ENCODE measurements around the gene ID3. TPM values are rescaled to one million over a fixed set of nuclear protein-coding genes. Genes with fewer than 3 reads are reported as not detected.

ID3 gene
- total RNA-seq, 1 experiment from 2014 or later = 10.4 TPM

GRCh38 chr1:23577056-23578004, 18.0 kb upstream of the ID3 start:
- peaks cover 55% of the 10 kb centered on the region for H3K4me1 ChIP-seq (replicated peaks; ENCODE audit: insufficient read depth)
- H3K4me2 ChIP-seq = peak overlapping the region; percentile 77
- intact Hi-C loops (cut with micrococcal nuclease; ENCODE audit: unreplicated experiment) = loop anchor here (2.0 kb wide), 2 partner anchors 15 to 19 kb away; partner anchors contain the start of gene ID3
- DNase-seq = peak in 1 of 2 experiments; percentile 84
- H3K79me2 ChIP-seq (ENCODE audit: low read depth) = no peaks in the 10 kb centered on the region
- CTCF ChIA-PET = interaction anchor here (0.5 to 1.1 kb wide), 4 partner anchors 17 to 168 kb away, joined by 3 to 5 read pairs (median 4); no protein-coding TSS in a partner anchor
- H3K36me3 ChIP-seq (ENCODE audit: low read depth) = no peaks in the 10 kb centered on the region
- TSS peak; percentile 73 for BruUV-seq (replicated peaks)
- POLR2A ChIA-PET (ENCODE audit: unreplicated experiment) = interaction anchor here (0.5 to 2.0 kb wide), 7 partner anchors 12 to 34 kb away, joined by 3 to 32 read pairs (median 8); no protein-coding TSS in a partner anchor
- H3K27ac ChIP-seq = peak overlapping the region; percentile 93
- H3K9me2 ChIP-seq (ENCODE audit: insufficient read depth) = no peaks in the 10 kb centered on the region
- no peaks in the 10 kb centered on the region for H3K27me3 ChIP-seq (ENCODE audit: insufficient read depth, low read depth)
- H4K20me1 ChIP-seq (ENCODE audit: insufficient read depth) = no peaks in the 10 kb centered on the region
- H3F3A ChIP-seq (ENCODE audit: insufficient read depth, low read depth) = peaks cover 29% of the 10 kb centered on the region
- no peak overlapping the region; the same call in 1 of the 2 replicates for H3K4me3 ChIP-seq
- peak overlapping the region; percentile 68 for H2AFZ ChIP-seq
- H3K9me3 ChIP-seq (ENCODE audit: insufficient read depth, low read depth) = no peaks in the 10 kb centered on the region
- TF ChIP-seq, protein P1, sequence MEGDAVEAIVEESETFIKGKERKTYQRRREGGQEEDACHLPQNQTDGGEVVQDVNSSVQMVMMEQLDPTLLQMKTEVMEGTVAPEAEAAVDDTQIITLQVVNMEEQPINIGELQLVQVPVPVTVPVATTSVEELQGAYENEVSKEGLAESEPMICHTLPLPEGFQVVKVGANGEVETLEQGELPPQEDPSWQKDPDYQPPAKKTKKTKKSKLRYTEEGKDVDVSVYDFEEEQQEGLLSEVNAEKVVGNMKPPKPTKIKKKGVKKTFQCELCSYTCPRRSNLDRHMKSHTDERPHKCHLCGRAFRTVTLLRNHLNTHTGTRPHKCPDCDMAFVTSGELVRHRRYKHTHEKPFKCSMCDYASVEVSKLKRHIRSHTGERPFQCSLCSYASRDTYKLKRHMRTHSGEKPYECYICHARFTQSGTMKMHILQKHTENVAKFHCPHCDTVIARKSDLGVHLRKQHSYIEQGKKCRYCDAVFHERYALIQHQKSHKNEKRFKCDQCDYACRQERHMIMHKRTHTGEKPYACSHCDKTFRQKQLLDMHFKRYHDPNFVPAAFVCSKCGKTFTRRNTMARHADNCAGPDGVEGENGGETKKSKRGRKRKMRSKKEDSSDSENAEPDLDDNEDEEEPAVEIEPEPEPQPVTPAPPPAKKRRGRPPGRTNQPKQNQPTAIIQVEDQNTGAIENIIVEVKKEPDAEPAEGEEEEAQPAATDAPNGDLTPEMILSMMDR (conservative IDR thresholded peaks at IDR 0.05) = no peak
- no peak for TF ChIP-seq EZH2 (IDR thresholded peaks at IDR 0.05; ENCODE audit: low read depth)

DNA sequence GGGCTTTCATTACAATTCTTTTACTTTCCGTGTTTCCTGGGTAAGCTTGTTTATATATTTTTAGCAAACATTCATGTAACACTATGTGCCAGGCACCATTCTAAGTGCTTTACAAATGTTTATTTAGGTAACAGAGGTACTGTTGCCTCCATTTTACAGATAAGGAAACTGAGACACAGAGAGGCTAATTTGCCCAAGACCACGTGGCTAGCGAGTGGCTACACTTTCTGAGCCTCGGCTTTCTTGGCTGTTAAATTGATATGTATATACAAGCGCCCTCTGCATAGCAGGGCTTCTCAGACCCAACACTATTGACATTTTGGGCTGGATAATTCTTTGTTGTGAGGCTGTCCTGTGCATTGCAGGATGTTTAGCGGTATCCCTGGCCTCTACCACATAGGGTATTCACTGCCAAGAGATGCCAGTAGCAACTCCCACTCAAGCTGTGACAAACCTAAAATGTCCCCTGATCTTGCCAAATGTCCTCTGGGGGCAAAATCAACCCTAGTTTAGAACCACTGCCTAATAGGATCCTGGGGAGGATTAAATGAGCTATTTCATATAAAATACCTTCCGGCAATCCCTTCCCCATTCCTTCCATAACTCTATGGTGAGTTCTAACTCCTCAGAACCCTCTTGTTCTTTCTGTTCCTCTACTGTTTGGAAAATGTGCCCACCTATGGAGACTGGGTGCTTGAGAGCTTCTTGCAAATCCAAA, 17.2 kb upstream of the ID3 start:
- H3K27ac ChIP-seq = peak overlapping the region; percentile 93
- intact Hi-C loops (cut with micrococcal nuclease; ENCODE audit: unreplicated experiment) = loop anchor here (2.0 kb wide), 2 partner anchors 16 to 18 kb away; partner anchors contain the start of gene ID3
- TF ChIP-seq EZH2 (IDR thresholded peaks at IDR 0.05; ENCODE audit: low read depth) = no peak
- TF ChIP-seq, protein P1 (conservative IDR thresholded peaks at IDR 0.05) = no peak
- H3K79me2 ChIP-seq (ENCODE audit: low read depth) = no peaks in the 10 kb centered on the region
- H3K27me3 ChIP-seq (ENCODE audit: insufficient read depth, low read depth) = no peaks in the 10 kb centered on the region
- H4K20me1 ChIP-seq (ENCODE audit: insufficient read depth) = no peaks in the 10 kb centered on the region
- ChIA-PET POLR2A (ENCODE audit: unreplicated experiment) (interaction anchor here (0.6 to 2.0 kb wide), 4 partner anchors 13 to 35 kb away, joined by 3 to 32 read pairs (median 8); no protein-coding TSS in a partner anchor), CTCF (interaction anchor here (0.5 to 1.1 kb wide), 4 partner anchors 16 to 169 kb away, joined by 3 to 5 read pairs (median 4); no protein-coding TSS in a partner anchor)
- H3K4me3 ChIP-seq = no peak overlapping the region
- peak in 1 of 2 experiments; percentile 53 for DNase-seq
- BruUV-seq (replicated peaks) = no TSS peak
- peaks cover 29% of the 10 kb centered on the region for H3F3A ChIP-seq (ENCODE audit: insufficient read depth, low read depth)
- H3K9me2 ChIP-seq (ENCODE audit: insufficient read depth) = no peaks in the 10 kb centered on the region
- H3K9me3 ChIP-seq (ENCODE audit: insufficient read depth, low read depth) = no peaks in the 10 kb centered on the region
- H2AFZ ChIP-seq = no peak overlapping the region
- peaks cover 55% of the 10 kb centered on the region for H3K4me1 ChIP-seq (replicated peaks; ENCODE audit: insufficient read depth)
- peak overlapping the region; percentile 77 for H3K4me2 ChIP-seq
- H3K36me3 ChIP-seq (ENCODE audit: low read depth) = no peaks in the 10 kb centered on the region

GRCh38 chr1:23575226-23575810, 16.0 kb upstream of the ID3 start:
- ChIA-PET POLR2A (ENCODE audit: unreplicated experiment) (interaction anchor here (1.0 kb wide), 1 partner anchor 20 kb away, joined by 7 read pairs; no protein-coding TSS in a partner anchor), CTCF (no interaction called here)
- no peaks in the 10 kb centered on the region for H3K9me3 ChIP-seq (ENCODE audit: insufficient read depth, low read depth)
- intact Hi-C loops (cut with micrococcal nuclease; ENCODE audit: unreplicated experiment) = no loop called here
- H3K36me3 ChIP-seq (ENCODE audit: low read depth) = no peaks in the 10 kb centered on the region
- no peaks in the 10 kb centered on the region for H3K9me2 ChIP-seq (ENCODE audit: insufficient read depth)
- H4K20me1 ChIP-seq (ENCODE audit: insufficient read depth) = no peaks in the 10 kb centered on the region
- DNase-seq = no peak
- TF ChIP-seq, protein P1 (conservative IDR thresholded peaks at IDR 0.05) = no peak
- TF ChIP-seq EZH2 (IDR thresholded peaks at IDR 0.05; ENCODE audit: low read depth) = no peak
- H3K4me2 ChIP-seq = 0 out of 2 replicates have a peak overlapping the region, but pooled peaks have one; percentile 30
- no peak overlapping the region for H2AFZ ChIP-seq
- H3K4me3 ChIP-seq = no peak overlapping the region
- no peaks in the 10 kb centered on the region for H3K27me3 ChIP-seq (ENCODE audit: insufficient read depth, low read depth)
- H3K27ac ChIP-seq = peak overlapping the region; percentile 41
- peaks cover 55% of the 10 kb centered on the region for H3K4me1 ChIP-seq (replicated peaks; ENCODE audit: insufficient read depth)
- BruUV-seq (replicated peaks) = no TSS peak
- H3F3A ChIP-seq (ENCODE audit: insufficient read depth, low read depth) = peaks cover 29% of the 10 kb centered on the region
- no peaks in the 10 kb centered on the region for H3K79me2 ChIP-seq (ENCODE audit: low read depth)

Data from PC-9 (cell line).